Measurements from ENCODE around the gene ATP6V1F. TPM values are rescaled to one million over a fixed set of nuclear protein-coding genes. Genes with fewer than 3 reads are reported as not detected.

ATP6V1F gene
- total and polyA plus RNA-seq, 7 experiments from 2014 or later: 58.4 to 340 (median 101) TPM

- H3K27me3 Mint-ChIP-seq: peaks cover 6 to 16% (median 9%) of the 10 kb centered on the region in 5 donors
- H3K4me1 Mint-ChIP-seq: peaks cover 0 to 8% (median 0%) of the 10 kb centered on the region in 7 donors
- H3K9me3 Mint-ChIP-seq: peaks cover 0 to 11% (median 2%) of the 10 kb centered on the region in 11 donors
- no peak overlapping the region for H3K4me3 Mint-ChIP-seq
- ATAC-seq: no peak
- no peak overlapping the region for H3K27ac Mint-ChIP-seq
- DNase-seq: no peak
- peaks cover 0 to 4% (median 0%) of the 10 kb centered on the region in 5 donors for H3K36me3 Mint-ChIP-seq
- Histone ChIP-seq H3K27me3 (ENCODE audit: control insufficient read depth in 2 of 2, insufficient read depth in 2 of 2, low read length in 2 of 2) (no peaks in the 10 kb centered on the region), H3K4me1 (ENCODE audit: control insufficient read depth in 2 of 2, insufficient read depth in 2 of 2, low read length in 2 of 2) (no peaks in the 10 kb centered on the region), H3K36me3 (ENCODE audit: control insufficient read depth in 2 of 3, insufficient read depth in 3 of 3, low read length in 3 of 3) (no peaks in the 10 kb centered on the region), H3K4me3 (ENCODE audit: low read length) (no peak overlapping the region), H3K9me3 (ENCODE audit: control insufficient read depth in 2 of 3, low read length in 3 of 3) (no peaks in the 10 kb centered on the region), H3K27ac (ENCODE audit: low read depth, low read length) (no peak overlapping the region)
- POLR2A ChIA-PET: no interaction called here
- intact Hi-C loops (cut with micrococcal nuclease): loop anchor here in 1 of 2 donors (5.0 kb wide), 1 partner anchor 47 kb away; no protein-coding TSS in a partner anchor
- CTCF ChIA-PET: no interaction called here
These were observed 37.6 kb downstream of the ATP6V1F start for GRCh38 chr7:128900237-128900636.

GRCh38 chr7:128902761-128903585 is 40.3 kb downstream of the ATP6V1F start:
- intact Hi-C loops (cut with micrococcal nuclease): loop anchor here in 1 of 2 donors (5.0 kb wide), 1 partner anchor 44 kb away; no protein-coding TSS in a partner anchor
- Histone ChIP-seq H3K36me3 (ENCODE audit: control insufficient read depth in 2 of 3, insufficient read depth in 3 of 3, low read length in 3 of 3) (no peaks in the 10 kb centered on the region), H3K27ac (ENCODE audit: low read depth, low read length) (no peak overlapping the region), H3K27me3 (ENCODE audit: control insufficient read depth in 2 of 2, insufficient read depth in 2 of 2, low read length in 2 of 2) (no peaks in the 10 kb centered on the region), H3K4me3 (ENCODE audit: low read length) (no peak overlapping the region), H3K9me3 (ENCODE audit: control insufficient read depth in 2 of 3, low read length in 3 of 3) (no peaks in the 10 kb centered on the region), H3K4me1 (ENCODE audit: control insufficient read depth in 2 of 2, insufficient read depth in 2 of 2, low read length in 2 of 2) (no peaks in the 10 kb centered on the region)
- H3K4me1 Mint-ChIP-seq: peaks cover 0 to 8% (median 0%) of the 10 kb centered on the region in 7 donors
- peaks cover 15 to 29% (median 26%) of the 10 kb centered on the region in 5 donors for H3K27me3 Mint-ChIP-seq
- ChIA-PET CTCF (interaction anchor here (0.6 to 1.2 kb wide), 2 partner anchors 189 kb away, joined by 3 to 7 read pairs; no protein-coding TSS in a partner anchor), POLR2A (interaction anchor here (0.6 kb wide), 1 partner anchor 69 kb away, joined by 3 read pairs; no protein-coding TSS in a partner anchor)
- H3K9me3 Mint-ChIP-seq: peaks cover 0 to 11% (median 2%) of the 10 kb centered on the region in 11 donors
- no peak overlapping the region for H3K4me3 Mint-ChIP-seq
- ATAC-seq (no peak), DNase-seq (no peak)
- H3K27ac Mint-ChIP-seq: peak overlapping the region in 2 of 9 donors; percentile 26 to 27
- peaks cover 0 to 4% (median 0%) of the 10 kb centered on the region in 5 donors for H3K36me3 Mint-ChIP-seq

GRCh38 chr7:128903621-128904361 is 41.1 kb downstream of the ATP6V1F start:
- Histone ChIP-seq H3K4me3 (ENCODE audit: low read length) (no peak overlapping the region), H3K27ac (ENCODE audit: low read depth, low read length) (no peak overlapping the region), H3K9me3 (ENCODE audit: control insufficient read depth in 2 of 3, low read length in 3 of 3) (no peaks in the 10 kb centered on the region), H3K27me3 (ENCODE audit: control insufficient read depth in 2 of 2, insufficient read depth in 2 of 2, low read length in 2 of 2) (no peaks in the 10 kb centered on the region), H3K36me3 (ENCODE audit: control insufficient read depth in 2 of 3, insufficient read depth in 3 of 3, low read length in 3 of 3) (no peaks in the 10 kb centered on the region), H3K4me1 (ENCODE audit: control insufficient read depth in 2 of 2, insufficient read depth in 2 of 2, low read length in 2 of 2) (no peaks in the 10 kb centered on the region)
- Mint-ChIP-seq H3K27me3 (peaks cover 17 to 37% (median 23%) of the 10 kb centered on the region in 5 donors), H3K27ac (peak overlapping the region in 2 of 9 donors; percentile 26 to 27), H3K4me3 (no peak overlapping the region), H3K36me3 (no peaks in the 10 kb centered on the region), H3K4me1 (peaks cover 0 to 8% (median 0%) of the 10 kb centered on the region in 7 donors), H3K9me3 (peaks cover 0 to 5% (median 0%) of the 10 kb centered on the region in 11 donors)
- DNase-seq: no peak
- POLR2A ChIA-PET: interaction anchor here (0.6 kb wide), 1 partner anchor 70 kb away, joined by 3 read pairs; no protein-coding TSS in a partner anchor
- no peak for ATAC-seq
- CTCF ChIA-PET: interaction anchor here (1.2 kb wide), 1 partner anchor 188 kb away, joined by 7 read pairs; no protein-coding TSS in a partner anchor
- intact Hi-C loops (cut with micrococcal nuclease): loop anchor here (1.0 to 5.0 kb wide), 3 partner anchors 43 to 188 kb away; no protein-coding TSS in a partner anchor

- Histone ChIP-seq H3K27ac (ENCODE audit: low read depth, low read length) (no peak overlapping the region), H3K4me3 (ENCODE audit: low read length) (no peak overlapping the region), H3K27me3 (ENCODE audit: control insufficient read depth in 2 of 2, insufficient read depth in 2 of 2, low read length in 2 of 2) (no peaks in the 10 kb centered on the region), H3K9me3 (ENCODE audit: control insufficient read depth in 2 of 3, low read length in 3 of 3) (no peaks in the 10 kb centered on the region), H3K4me1 (ENCODE audit: control insufficient read depth in 2 of 2, insufficient read depth in 2 of 2, low read length in 2 of 2) (no peaks in the 10 kb centered on the region), H3K36me3 (ENCODE audit: control insufficient read depth in 2 of 3, insufficient read depth in 3 of 3, low read length in 3 of 3) (no peaks in the 10 kb centered on the region)
- ATAC-seq (peak; percentile 86), DNase-seq (peak in 7 of 9 donors; percentile 33 to 68 (median 57))
- intact Hi-C loops (cut with micrococcal nuclease): loop anchor here (1.0 to 5.0 kb wide), 3 partner anchors 42 to 187 kb away; no protein-coding TSS in a partner anchor
- no peak overlapping the region for H3K4me3 Mint-ChIP-seq
- ChIA-PET POLR2A (no interaction called here), CTCF (interaction anchor here (1.2 kb wide), 1 partner anchor 187 kb away, joined by 7 read pairs; no protein-coding TSS in a partner anchor)
- H3K27ac Mint-ChIP-seq: peak overlapping the region in 1 of 9 donors; percentile 41
- H3K27me3 Mint-ChIP-seq: peaks cover 25 to 45% (median 30%) of the 10 kb centered on the region in 5 donors
- H3K36me3 Mint-ChIP-seq: no peaks in the 10 kb centered on the region
- peaks cover 0 to 5% (median 0%) of the 10 kb centered on the region in 11 donors for H3K9me3 Mint-ChIP-seq
- peaks cover 0 to 8% (median 0%) of the 10 kb centered on the region in 7 donors for H3K4me1 Mint-ChIP-seq
These were observed 41.9 kb downstream of the ATP6V1F start for GRCh38 chr7:128904381-128905197.

- H3K4me3 Mint-ChIP-seq: no peak overlapping the region
- Histone ChIP-seq H3K36me3 (ENCODE audit: control insufficient read depth in 2 of 3, insufficient read depth in 3 of 3, low read length in 3 of 3) (no peaks in the 10 kb centered on the region), H3K4me1 (ENCODE audit: control insufficient read depth in 2 of 2, insufficient read depth in 2 of 2, low read length in 2 of 2) (no peaks in the 10 kb centered on the region), H3K4me3 (ENCODE audit: low read length) (no peak overlapping the region), H3K9me3 (ENCODE audit: control insufficient read depth in 2 of 3, low read length in 3 of 3) (no peaks in the 10 kb centered on the region), H3K27me3 (ENCODE audit: control insufficient read depth in 2 of 2, insufficient read depth in 2 of 2, low read length in 2 of 2) (no peaks in the 10 kb centered on the region), H3K27ac (ENCODE audit: low read depth, low read length) (no peak overlapping the region)
- H3K27me3 Mint-ChIP-seq: peaks cover 37 to 58% (median 40%) of the 10 kb centered on the region in 5 donors
- no peaks in the 10 kb centered on the region for H3K36me3 Mint-ChIP-seq
- ChIA-PET CTCF (interaction anchor here (1.2 kb wide), 1 partner anchor 185 kb away, joined by 7 read pairs; no protein-coding TSS in a partner anchor), POLR2A (no interaction called here)
- ATAC-seq: no peak
- peak overlapping the region in 2 of 9 donors; percentile 9 to 81 for H3K27ac Mint-ChIP-seq
- intact Hi-C loops (cut with micrococcal nuclease): no loop called here
- DNase-seq: no peak
- no peaks in the 10 kb centered on the region for H3K9me3 Mint-ChIP-seq
- H3K4me1 Mint-ChIP-seq: peaks cover 0 to 8% (median 0%) of the 10 kb centered on the region in 7 donors
These were observed 43.5 kb downstream of the ATP6V1F start for GRCh38 chr7:128906001-128906765.

Measured in naive thymus-derived CD4-positive, alpha-beta T cell (primary cell).